Astrocyte (in vitro differentiated cells and primary cell): ENCODE measurements around the gene EPB41L4B. TPM values are rescaled to one million over a fixed set of nuclear protein-coding genes. Genes with fewer than 3 reads are reported as not detected.

Experiments used
- DNase-seq: peaks from one replicate; pipeline ENCODE4 v3.0.0-alpha.2; 2010; ENCODE audit warnings: low read depth
- FAIRE-seq: peaks from 2 replicates; lab custom pipeline; 2011; peaks lifted over from hg19 to GRCh38; lab: Jason Lieb, UNC
- H2AFZ ChIP-seq: 2 replicates; pipeline ENCODE4 v1.6.0; 2012; ENCODE audit warnings: low read depth, low read length, inconsistent platforms
- H3K27ac ChIP-seq: 2 replicates; pipeline ENCODE4 v1.5.1; 2011; ENCODE audit warnings: low read depth, low read length, inconsistent platforms
- H3K27me3 ChIP-seq: 2 replicates; pipeline ENCODE4 v1.6.0; 2011; ENCODE audit warnings: low read length, inconsistent platforms; ENCODE audit not compliant: insufficient read depth
- H3K36me3 ChIP-seq: 2 replicates; pipeline ENCODE4 v1.5.1; 2011; ENCODE audit warnings: low read length, inconsistent platforms; ENCODE audit not compliant: insufficient read depth
- H3K4me1 ChIP-seq: 2 replicates; pipeline ENCODE4 v1.5.1; 2011; ENCODE audit warnings: low read length, inconsistent platforms; ENCODE audit not compliant: insufficient read depth
- H3K4me2 ChIP-seq: 2 replicates; pipeline ENCODE4 v1.6.0; 2012; ENCODE audit warnings: low read length, inconsistent platforms
- H3K4me3 ChIP-seq: 2 replicates; pipeline ENCODE4 v1.5.1; 2011; ENCODE audit warnings: low read depth, mild to moderate bottlenecking, low read length, inconsistent platforms; ENCODE audit not compliant: insufficient read depth
- H3K79me2 ChIP-seq: 2 replicates; pipeline ENCODE4 v1.6.0; 2012; ENCODE audit warnings: mild to moderate bottlenecking, low read length, inconsistent platforms; ENCODE audit not compliant: insufficient read depth
- H3K9ac ChIP-seq: 2 replicates; pipeline ENCODE4 v1.6.0; 2012; ENCODE audit warnings: mild to moderate bottlenecking, low read length, inconsistent platforms
- H3K9me3 ChIP-seq: 2 replicates; pipeline ENCODE4 v1.5.1; 2012; ENCODE audit warnings: low read depth, mild to moderate bottlenecking, low read length, inconsistent platforms; ENCODE audit not compliant: insufficient read depth
- H4K20me1 ChIP-seq: 2 replicates; pipeline ENCODE4 v1.6.0; 2012; ENCODE audit warnings: low read length, inconsistent platforms; ENCODE audit not compliant: insufficient read depth
- H3K27ac Mint-ChIP-seq: one replicate; pipeline ENCODE4 v1.8.0; 2021; ENCODE audit warnings: mild to moderate bottlenecking, mixed read lengths; ENCODE audit not compliant: unreplicated experiment
- H3K27me3 Mint-ChIP-seq: one replicate; pipeline ENCODE4 v1.8.0; 2021; ENCODE audit warnings: low read depth, mixed read lengths; ENCODE audit not compliant: unreplicated experiment
- H3K36me3 Mint-ChIP-seq: one replicate; pipeline ENCODE4 v1.8.0; 2021; ENCODE audit warnings: low read depth, mixed read lengths; ENCODE audit not compliant: unreplicated experiment
- H3K4me1 Mint-ChIP-seq: one replicate; pipeline ENCODE4 v1.8.0; 2021; ENCODE audit warnings: low read depth, mixed read lengths; ENCODE audit not compliant: unreplicated experiment
- H3K4me3 Mint-ChIP-seq: one replicate; pipeline ENCODE4 v1.8.0; 2021; ENCODE audit warnings: mild to moderate bottlenecking, moderate library complexity, mixed read lengths; ENCODE audit not compliant: unreplicated experiment
- H3K9me3 Mint-ChIP-seq: one replicate; pipeline ENCODE4 v1.8.0; 2021; ENCODE audit warnings: mild to moderate bottlenecking, mixed read lengths; ENCODE audit not compliant: unreplicated experiment
- EZH2 ChIP-seq: IDR thresholded peaks from 2 replicates; pipeline ENCODE4 v1.6.1; 2012; ENCODE audit warnings: mild to moderate bottlenecking, low read length, inconsistent platforms; ENCODE audit not compliant: insufficient read depth
- total RNA-seq: library from RNA; stranded (reverse); gene quantifications from 2 replicates; pipeline ENCODE4 v1.2.1, GENCODE V29; 2021
- TF ChIP-seq, protein P1 (sequence below): IDR thresholded peaks from 2 replicates; pipeline ENCODE4 v1.5.1; 2011; ENCODE audit warnings: low read depth, mild to moderate bottlenecking, inconsistent platforms, low read length, moderate library complexity; ENCODE audit not compliant: insufficient read depth

The EPB41L4B gene
- total RNA-seq, 1 donor from 2014 or later, result 2.0 TPM

DNA sequence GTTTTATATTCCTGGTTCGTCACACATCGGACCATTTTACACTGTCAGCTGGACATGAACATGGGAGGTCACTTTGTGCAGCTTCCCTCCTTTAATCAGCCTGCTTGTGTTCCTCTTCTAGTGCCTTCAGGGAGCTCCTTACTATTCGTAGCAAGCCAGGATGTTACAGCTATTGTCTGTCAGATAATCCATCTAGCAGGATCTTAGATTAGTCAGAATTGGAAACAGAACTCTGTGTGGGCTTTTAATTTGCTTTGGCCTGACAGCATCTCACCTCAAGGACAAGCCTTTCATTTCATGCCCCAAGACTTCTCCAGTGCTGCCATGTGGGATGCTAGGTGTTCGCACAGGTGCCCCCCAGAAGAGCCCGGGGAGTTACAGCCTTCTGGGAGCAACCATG lies 30.2 kb upstream of the EPB41L4B start:
- H3K4me3 Mint-ChIP-seq, result no peak overlapping the region
- no peaks in the 10 kb centered on the region for H3K36me3 ChIP-seq
- H3K9me3 Mint-ChIP-seq, result peaks cover 4% of the 10 kb centered on the region
- H3K36me3 Mint-ChIP-seq, result peaks cover 2% of the 10 kb centered on the region
- H3K27me3 Mint-ChIP-seq, result peaks cover 6% of the 10 kb centered on the region
- no peaks in the 10 kb centered on the region for H3K9me3 ChIP-seq
- H4K20me1 ChIP-seq, result no peaks in the 10 kb centered on the region
- FAIRE-seq, result no peak
- peaks cover 17% of the 10 kb centered on the region for H3K27me3 ChIP-seq
- peaks cover 3% of the 10 kb centered on the region for H3K4me1 Mint-ChIP-seq
- no peak overlapping the region for H3K4me2 ChIP-seq
- no peak overlapping the region for H3K4me3 ChIP-seq
- H3K9ac ChIP-seq, result no peak overlapping the region
- no peaks in the 10 kb centered on the region for H3K4me1 ChIP-seq
- no peak overlapping the region for H3K27ac Mint-ChIP-seq
- DNase-seq, result no peak
- no peak for TF ChIP-seq EZH2
- TF ChIP-seq, protein P1, sequence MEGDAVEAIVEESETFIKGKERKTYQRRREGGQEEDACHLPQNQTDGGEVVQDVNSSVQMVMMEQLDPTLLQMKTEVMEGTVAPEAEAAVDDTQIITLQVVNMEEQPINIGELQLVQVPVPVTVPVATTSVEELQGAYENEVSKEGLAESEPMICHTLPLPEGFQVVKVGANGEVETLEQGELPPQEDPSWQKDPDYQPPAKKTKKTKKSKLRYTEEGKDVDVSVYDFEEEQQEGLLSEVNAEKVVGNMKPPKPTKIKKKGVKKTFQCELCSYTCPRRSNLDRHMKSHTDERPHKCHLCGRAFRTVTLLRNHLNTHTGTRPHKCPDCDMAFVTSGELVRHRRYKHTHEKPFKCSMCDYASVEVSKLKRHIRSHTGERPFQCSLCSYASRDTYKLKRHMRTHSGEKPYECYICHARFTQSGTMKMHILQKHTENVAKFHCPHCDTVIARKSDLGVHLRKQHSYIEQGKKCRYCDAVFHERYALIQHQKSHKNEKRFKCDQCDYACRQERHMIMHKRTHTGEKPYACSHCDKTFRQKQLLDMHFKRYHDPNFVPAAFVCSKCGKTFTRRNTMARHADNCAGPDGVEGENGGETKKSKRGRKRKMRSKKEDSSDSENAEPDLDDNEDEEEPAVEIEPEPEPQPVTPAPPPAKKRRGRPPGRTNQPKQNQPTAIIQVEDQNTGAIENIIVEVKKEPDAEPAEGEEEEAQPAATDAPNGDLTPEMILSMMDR, result no peak
- H3K27ac ChIP-seq, result no peak overlapping the region
- H2AFZ ChIP-seq, result no peak overlapping the region
- H3K79me2 ChIP-seq, result no peaks in the 10 kb centered on the region

DNA sequence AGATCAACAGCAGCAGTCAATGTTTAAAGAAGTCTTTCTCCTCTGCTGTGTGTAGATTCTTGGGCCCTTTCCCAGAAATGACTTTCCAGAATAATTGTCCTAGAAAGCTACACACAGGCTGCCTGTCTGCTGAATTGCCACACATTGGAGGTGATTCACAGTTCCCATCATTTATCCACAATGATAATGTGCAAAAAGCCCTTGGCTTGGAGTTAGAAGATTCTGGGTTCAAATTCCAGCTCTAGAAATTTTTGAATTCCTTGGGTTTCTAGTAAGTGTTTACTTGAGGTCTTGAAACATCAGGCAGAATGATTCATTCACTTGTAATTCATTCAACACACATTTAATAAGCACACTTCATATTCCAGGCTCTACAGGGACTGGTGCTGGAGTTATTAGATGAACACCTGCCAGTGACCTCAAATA lies 28.6 kb upstream of the EPB41L4B start:
- no peaks in the 10 kb centered on the region for H3K79me2 ChIP-seq
- Mint-ChIP-seq H3K9me3 (peaks cover 2% of the 10 kb centered on the region), H3K4me1 (peaks cover 3% of the 10 kb centered on the region), H3K4me3 (no peak overlapping the region), H3K36me3 (peaks cover 2% of the 10 kb centered on the region), H3K27me3 (peaks cover 2% of the 10 kb centered on the region), H3K27ac (no peak overlapping the region)
- no peak for TF ChIP-seq EZH2
- TF ChIP-seq, protein P1, result no peak
- peaks cover 8% of the 10 kb centered on the region for H3K4me1 ChIP-seq
- no peak overlapping the region for H3K4me3 ChIP-seq
- H3K4me2 ChIP-seq, result no peak overlapping the region
- H3K27ac ChIP-seq, result no peak overlapping the region
- no peaks in the 10 kb centered on the region for H3K36me3 ChIP-seq
- no peak overlapping the region for H3K9ac ChIP-seq
- H3K9me3 ChIP-seq, result no peaks in the 10 kb centered on the region
- FAIRE-seq, result peak; percentile 69
- peak; percentile 96 for DNase-seq
- H3K27me3 ChIP-seq, result peaks cover 17% of the 10 kb centered on the region
- H4K20me1 ChIP-seq, result no peaks in the 10 kb centered on the region
- H2AFZ ChIP-seq, result no peak overlapping the region

DNA sequence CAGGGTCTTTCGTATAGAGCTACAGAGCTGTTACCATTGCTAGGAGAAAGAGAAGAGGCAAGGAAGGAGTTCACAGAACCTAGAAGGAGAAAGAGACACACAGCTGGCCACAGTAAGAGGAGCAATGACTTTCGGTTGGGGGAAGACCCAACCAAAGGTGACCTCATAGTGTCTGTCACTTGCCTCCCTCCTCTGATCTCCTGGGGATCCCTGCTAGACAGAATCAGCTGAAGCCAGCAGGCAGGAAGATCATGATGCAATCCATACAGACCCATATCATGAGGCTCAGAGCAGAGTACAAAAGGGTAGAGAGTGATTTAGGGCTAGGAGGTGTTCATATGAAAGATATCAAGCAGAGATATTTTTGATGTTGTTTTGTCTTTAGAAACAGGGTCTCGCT lies 26.0 kb upstream of the EPB41L4B start:
- peaks cover 3% of the 10 kb centered on the region for H3K4me1 Mint-ChIP-seq

More for the DNA sequence above, 26.0 kb upstream of the EPB41L4B start:
- Histone ChIP-seq H3K27ac (no peak overlapping the region), H2AFZ (no peak overlapping the region), H3K4me1 (peaks cover 8% of the 10 kb centered on the region), H3K79me2 (no peaks in the 10 kb centered on the region), H4K20me1 (no peaks in the 10 kb centered on the region), H3K36me3 (no peaks in the 10 kb centered on the region), H3K27me3 (peaks cover 15% of the 10 kb centered on the region), H3K9me3 (no peaks in the 10 kb centered on the region), H3K9ac (no peak overlapping the region), H3K4me3 (no peak overlapping the region), H3K4me2 (no peak overlapping the region)
- peaks cover 2% of the 10 kb centered on the region for H3K9me3 Mint-ChIP-seq
- TF ChIP-seq, protein P1, result no peak
- TF ChIP-seq EZH2, result no peak
- H3K27ac Mint-ChIP-seq, result no peak overlapping the region
- FAIRE-seq (no peak), DNase-seq (no peak)
- H3K27me3 Mint-ChIP-seq, result peaks cover 5% of the 10 kb centered on the region
- H3K4me3 Mint-ChIP-seq, result no peak overlapping the region
- no peaks in the 10 kb centered on the region for H3K36me3 Mint-ChIP-seq
